Measurements from ENCODE around the gene IL24.

DNA sequence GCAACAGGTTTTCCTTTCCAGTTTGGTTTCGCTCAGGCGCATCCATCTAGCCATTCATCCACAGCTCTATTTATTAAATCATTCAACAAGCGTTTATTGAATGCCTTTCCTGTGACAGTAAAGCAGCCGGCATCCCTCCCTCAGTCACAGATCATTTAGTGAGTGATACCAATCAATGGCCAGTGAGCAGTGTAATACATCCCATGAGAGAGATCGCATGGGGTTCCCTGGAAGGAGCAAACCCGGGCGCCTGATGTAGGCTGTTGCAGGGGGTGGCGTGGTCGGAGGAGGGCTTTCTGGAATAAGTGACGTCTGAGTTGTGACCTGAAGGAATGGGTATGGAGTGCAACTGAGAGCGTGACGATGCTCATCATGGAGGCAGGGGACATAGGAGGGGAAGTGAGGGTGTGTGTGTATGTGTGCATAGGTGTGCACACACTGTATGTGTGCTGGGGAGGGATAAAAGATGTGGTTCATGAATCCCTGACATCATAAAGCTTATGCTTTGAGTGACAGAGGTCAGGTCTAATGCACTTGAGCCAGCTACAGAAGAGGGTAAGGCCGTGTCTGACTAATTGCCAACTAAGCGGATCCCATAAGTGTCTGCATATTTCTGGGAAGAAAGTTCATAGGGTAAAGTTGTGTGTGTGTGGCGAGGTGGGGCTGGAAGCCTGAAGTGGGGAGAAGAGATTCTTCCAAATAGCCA is 17.9 kb downstream of the IL24 start:
- TF ChIP-seq POLR2A (IDR thresholded peaks at IDR 0.05; ENCODE audit: low read length) (no peak), GATA1 (IDR thresholded peaks at IDR 0.05; ENCODE audit: low read depth, low read length) (no peak)

Measured in erythroblast (primary cell).